ENCODE results near the gene RUNX3. TPM values are rescaled to one million over a fixed set of nuclear protein-coding genes. Genes with fewer than 3 reads are reported as not detected.

The RUNX3 gene
- total RNA-seq, 2 donors from 2014 or later: 0.24 to 0.31 TPM

DNA sequence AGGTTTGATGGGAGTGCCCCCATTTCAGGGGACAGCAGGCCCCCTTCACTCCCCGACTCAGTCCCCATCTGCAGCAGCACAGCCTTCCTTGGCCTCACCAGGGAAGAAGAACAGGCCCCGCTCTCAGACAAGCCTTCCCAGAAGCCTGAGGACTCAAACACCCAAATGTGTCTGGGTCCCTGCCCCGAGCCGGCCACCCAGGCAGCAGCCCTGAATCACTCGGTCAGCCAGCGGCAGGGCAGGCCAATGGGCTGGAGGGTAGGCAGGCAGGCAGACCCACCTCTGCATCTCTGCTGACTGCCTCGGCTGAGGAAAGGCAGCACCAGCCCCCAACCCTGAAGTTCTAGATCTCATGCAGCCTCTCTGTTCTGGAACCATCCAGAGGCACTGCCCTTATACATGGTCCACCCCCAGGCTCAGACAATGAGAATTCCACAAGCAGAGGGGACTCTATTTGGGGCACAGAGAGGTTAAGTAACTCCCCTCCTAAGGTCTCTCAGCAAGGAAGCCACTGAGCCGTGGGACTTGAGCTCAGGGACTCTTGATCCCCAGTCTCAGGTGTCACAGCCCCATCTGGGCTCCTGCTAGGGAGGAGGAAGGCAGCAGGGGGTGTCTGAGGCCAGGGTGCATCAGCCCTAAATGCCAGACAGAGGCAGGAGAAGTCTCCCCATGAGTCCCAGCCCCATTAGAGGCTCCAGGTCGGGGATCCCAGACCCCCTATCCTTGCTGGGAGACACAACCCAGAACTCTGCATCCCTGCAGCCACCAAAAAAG is 33.2 kb upstream of the RUNX3 start:
- no peaks in the 10 kb centered on the region for H3K4me1 Mint-ChIP-seq
- H3K9me3 Mint-ChIP-seq: no peaks in the 10 kb centered on the region
- WGBS, 2 experiments (ENCODE audit: insufficient coverage in 1 of 2, insufficient read length in 1 of 2): 88 to 100% methylated on average over 3 to 9 of the region's 9 CpGs
- Histone ChIP-seq H3K4me3 (ENCODE audit: low read length) (no peak overlapping the region), H3K36me3 (ENCODE audit: control insufficient read depth, insufficient read depth, low read length) (no peaks in the 10 kb centered on the region), H3K4me1 (ENCODE audit: control insufficient read depth, insufficient read depth, low read length) (no peaks in the 10 kb centered on the region), H3K27me3 (ENCODE audit: control insufficient read depth, insufficient read depth, low read length, poor library complexity, severe bottlenecking) (no peaks in the 10 kb centered on the region), H3K9me3 (ENCODE audit: control insufficient read depth, low read length) (no peaks in the 10 kb centered on the region), H3K27ac (ENCODE audit: low read depth, low read length) (no peak overlapping the region), H3K9ac (ENCODE audit: extremely low read depth, low read length, poor library complexity, severe bottlenecking) (no peak overlapping the region)
- no peak overlapping the region for H3K4me3 Mint-ChIP-seq
- H3K27me3 Mint-ChIP-seq (ENCODE audit: insufficient read depth): peaks cover 1% of the 10 kb centered on the region
- TF ChIP-seq, protein P1, sequence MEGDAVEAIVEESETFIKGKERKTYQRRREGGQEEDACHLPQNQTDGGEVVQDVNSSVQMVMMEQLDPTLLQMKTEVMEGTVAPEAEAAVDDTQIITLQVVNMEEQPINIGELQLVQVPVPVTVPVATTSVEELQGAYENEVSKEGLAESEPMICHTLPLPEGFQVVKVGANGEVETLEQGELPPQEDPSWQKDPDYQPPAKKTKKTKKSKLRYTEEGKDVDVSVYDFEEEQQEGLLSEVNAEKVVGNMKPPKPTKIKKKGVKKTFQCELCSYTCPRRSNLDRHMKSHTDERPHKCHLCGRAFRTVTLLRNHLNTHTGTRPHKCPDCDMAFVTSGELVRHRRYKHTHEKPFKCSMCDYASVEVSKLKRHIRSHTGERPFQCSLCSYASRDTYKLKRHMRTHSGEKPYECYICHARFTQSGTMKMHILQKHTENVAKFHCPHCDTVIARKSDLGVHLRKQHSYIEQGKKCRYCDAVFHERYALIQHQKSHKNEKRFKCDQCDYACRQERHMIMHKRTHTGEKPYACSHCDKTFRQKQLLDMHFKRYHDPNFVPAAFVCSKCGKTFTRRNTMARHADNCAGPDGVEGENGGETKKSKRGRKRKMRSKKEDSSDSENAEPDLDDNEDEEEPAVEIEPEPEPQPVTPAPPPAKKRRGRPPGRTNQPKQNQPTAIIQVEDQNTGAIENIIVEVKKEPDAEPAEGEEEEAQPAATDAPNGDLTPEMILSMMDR (conservative IDR thresholded peaks at IDR 0.05): no peak
- no peak for DNase-seq
- no peak overlapping the region for H3K27ac Mint-ChIP-seq
- no peaks in the 10 kb centered on the region for H3K36me3 Mint-ChIP-seq (ENCODE audit: low read depth)

DNA sequence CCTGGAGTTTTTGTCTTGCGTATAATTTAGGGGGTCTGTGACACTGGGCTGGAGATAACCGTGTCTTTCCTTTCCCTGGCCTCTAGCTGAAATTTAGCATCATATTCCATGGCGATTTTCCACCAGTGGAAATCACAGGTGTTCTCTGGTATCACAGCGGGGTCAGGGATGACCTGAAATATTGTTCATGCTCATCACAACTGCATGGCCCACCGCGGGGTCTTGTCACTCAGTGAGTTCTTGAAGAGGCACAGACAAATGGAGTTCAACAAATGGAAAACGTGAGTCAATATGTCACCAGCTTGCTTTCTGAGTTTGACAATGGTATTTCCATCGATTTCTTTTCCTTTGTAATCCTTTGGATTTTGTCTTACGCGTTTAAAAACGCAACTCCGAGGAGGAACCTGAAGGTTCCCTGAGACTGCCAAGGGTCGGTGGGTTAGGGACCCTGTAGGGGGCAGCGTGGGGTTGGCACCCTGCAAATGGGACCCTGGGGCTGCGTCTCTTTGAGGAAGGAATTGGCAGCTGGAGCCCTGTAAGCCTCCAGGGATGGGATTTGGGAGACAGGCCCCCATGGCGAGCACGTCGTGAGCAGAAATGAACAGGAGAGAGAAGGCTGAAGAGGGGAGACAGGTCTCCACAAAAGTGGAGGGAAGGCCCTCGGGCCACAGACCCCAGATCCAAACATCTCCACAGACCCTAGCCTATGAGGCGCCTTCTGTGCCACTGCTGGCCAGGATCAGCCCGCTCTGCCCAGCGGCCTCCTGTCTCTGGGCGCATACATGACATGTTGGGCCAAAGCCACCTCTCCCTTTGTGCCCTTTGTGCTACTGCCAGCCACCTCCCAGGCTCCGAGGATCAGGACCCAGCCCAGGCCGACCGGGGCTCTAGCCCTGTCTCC is 32.1 kb upstream of the RUNX3 start:
- no peak overlapping the region for H3K27ac ChIP-seq (ENCODE audit: low read depth, low read length)
- H3K4me3 ChIP-seq (ENCODE audit: low read length): no peak overlapping the region
- Mint-ChIP-seq H3K9me3 (no peaks in the 10 kb centered on the region), H3K27ac (no peak overlapping the region), H3K36me3 (ENCODE audit: low read depth) (no peaks in the 10 kb centered on the region), H3K4me1 (no peaks in the 10 kb centered on the region), H3K4me3 (no peak overlapping the region), H3K27me3 (ENCODE audit: insufficient read depth) (peaks cover 1% of the 10 kb centered on the region)
- H3K27me3 ChIP-seq (ENCODE audit: control insufficient read depth, insufficient read depth, low read length, poor library complexity, severe bottlenecking): no peaks in the 10 kb centered on the region
- 88 to 93% methylated on average over 24 to 26 of the region's 26 CpGs for WGBS, 2 experiments (ENCODE audit: insufficient coverage in 1 of 2, insufficient read length in 1 of 2)
- no peaks in the 10 kb centered on the region for H3K4me1 ChIP-seq (ENCODE audit: control insufficient read depth, insufficient read depth, low read length)
- TF ChIP-seq, protein P1 (conservative IDR thresholded peaks at IDR 0.05): peak; percentile 75
- no peaks in the 10 kb centered on the region for H3K36me3 ChIP-seq (ENCODE audit: control insufficient read depth, insufficient read depth, low read length)
- peak; percentile 78 for DNase-seq
- H3K9me3 ChIP-seq (ENCODE audit: control insufficient read depth, low read length): no peaks in the 10 kb centered on the region
- H3K9ac ChIP-seq (ENCODE audit: extremely low read depth, low read length, poor library complexity, severe bottlenecking): no peak overlapping the region

DNA sequence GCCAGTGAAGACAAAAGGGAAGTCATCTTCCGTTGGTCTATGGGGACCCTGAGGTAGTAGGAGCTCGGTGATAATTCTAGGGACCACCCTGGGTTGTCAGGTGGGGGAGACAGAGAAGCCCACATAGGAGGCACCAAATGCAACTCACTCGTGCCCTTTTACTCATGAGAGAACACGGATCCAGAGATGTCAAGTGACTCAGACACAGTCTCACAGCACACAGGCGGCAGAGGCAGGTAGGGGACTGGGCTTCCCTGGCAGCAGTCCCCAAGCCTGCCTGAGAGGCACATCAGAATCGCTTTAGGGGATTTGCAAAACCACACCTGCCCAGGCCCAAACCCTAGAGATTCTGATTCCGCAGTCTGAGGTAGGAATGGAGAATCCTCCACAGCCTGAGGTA is 31.3 kb upstream of the RUNX3 start:
- TF ChIP-seq, protein P1 (conservative IDR thresholded peaks at IDR 0.05): no peak
- Mint-ChIP-seq H3K4me1 (no peaks in the 10 kb centered on the region), H3K9me3 (no peaks in the 10 kb centered on the region), H3K36me3 (ENCODE audit: low read depth) (no peaks in the 10 kb centered on the region), H3K27ac (peak overlapping the region; percentile 58), H3K27me3 (ENCODE audit: insufficient read depth) (peaks cover 1% of the 10 kb centered on the region), H3K4me3 (no peak overlapping the region)
- 88 to 92% methylated on average over 7 of the region's 7 CpGs for WGBS, 2 experiments (ENCODE audit: insufficient coverage in 1 of 2, insufficient read length in 1 of 2)
- H3K4me1 ChIP-seq (ENCODE audit: control insufficient read depth, insufficient read depth, low read length): no peaks in the 10 kb centered on the region
- no peak overlapping the region for H3K27ac ChIP-seq (ENCODE audit: low read depth, low read length)
- DNase-seq: no peak
- H3K4me3 ChIP-seq (ENCODE audit: low read length): no peak overlapping the region
- H3K27me3 ChIP-seq (ENCODE audit: control insufficient read depth, insufficient read depth, low read length, poor library complexity, severe bottlenecking): no peaks in the 10 kb centered on the region
- H3K9me3 ChIP-seq (ENCODE audit: control insufficient read depth, low read length): no peaks in the 10 kb centered on the region
- H3K9ac ChIP-seq (ENCODE audit: extremely low read depth, low read length, poor library complexity, severe bottlenecking): no peak overlapping the region
- H3K36me3 ChIP-seq (ENCODE audit: control insufficient read depth, insufficient read depth, low read length): no peaks in the 10 kb centered on the region

Measured in endodermal cell (in vitro differentiated cells).